Dermis blood vessel endothelial cell (primary cell): ENCODE results near the gene PRAC2. TPM values are rescaled to one million over a fixed set of nuclear protein-coding genes. Genes with fewer than 3 reads are reported as not detected.
A peak's percentile ranks its signal among the peaks of the same experiment; 100 is the strongest.

ENCODE experiments used
- DNase-seq: peaks from one replicate; pipeline ENCODE4 v3.0.0; 2010
- total RNA-seq: library from RNA; depleted of rRNA; stranded (reverse); fragments of >200 nt; gene quantifications from 2 replicates; pipeline ENCODE4 v1.2.3, GENCODE V29; 2014

The PRAC2 gene
- total RNA-seq, 1 donor from 2014 or later, result not detected

GRCh38 chr17:48720266-48721008 is 2.5 kb upstream of the PRAC2 start:
- DNase-seq, result no peak

DNA sequence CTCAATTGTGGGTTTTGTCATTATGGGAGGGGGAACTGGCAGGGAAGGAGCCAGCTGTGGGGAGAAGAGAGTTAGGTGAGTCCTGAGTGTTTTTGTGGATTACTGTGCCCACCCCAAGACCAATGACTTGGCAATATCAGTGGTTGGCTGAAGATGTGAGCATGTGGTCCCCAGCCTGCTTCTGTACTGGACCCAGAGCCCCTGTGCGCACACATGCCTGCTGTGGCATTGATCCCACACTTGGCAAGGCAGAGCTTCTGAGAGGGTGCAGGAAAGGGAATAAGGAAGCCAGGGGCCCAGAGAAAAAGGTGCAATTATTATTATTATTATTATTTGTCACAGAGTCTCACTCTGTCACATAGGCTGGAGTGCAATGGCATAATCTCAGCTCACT is 2.0 kb upstream of the PRAC2 start:
- no peak for DNase-seq

DNA sequence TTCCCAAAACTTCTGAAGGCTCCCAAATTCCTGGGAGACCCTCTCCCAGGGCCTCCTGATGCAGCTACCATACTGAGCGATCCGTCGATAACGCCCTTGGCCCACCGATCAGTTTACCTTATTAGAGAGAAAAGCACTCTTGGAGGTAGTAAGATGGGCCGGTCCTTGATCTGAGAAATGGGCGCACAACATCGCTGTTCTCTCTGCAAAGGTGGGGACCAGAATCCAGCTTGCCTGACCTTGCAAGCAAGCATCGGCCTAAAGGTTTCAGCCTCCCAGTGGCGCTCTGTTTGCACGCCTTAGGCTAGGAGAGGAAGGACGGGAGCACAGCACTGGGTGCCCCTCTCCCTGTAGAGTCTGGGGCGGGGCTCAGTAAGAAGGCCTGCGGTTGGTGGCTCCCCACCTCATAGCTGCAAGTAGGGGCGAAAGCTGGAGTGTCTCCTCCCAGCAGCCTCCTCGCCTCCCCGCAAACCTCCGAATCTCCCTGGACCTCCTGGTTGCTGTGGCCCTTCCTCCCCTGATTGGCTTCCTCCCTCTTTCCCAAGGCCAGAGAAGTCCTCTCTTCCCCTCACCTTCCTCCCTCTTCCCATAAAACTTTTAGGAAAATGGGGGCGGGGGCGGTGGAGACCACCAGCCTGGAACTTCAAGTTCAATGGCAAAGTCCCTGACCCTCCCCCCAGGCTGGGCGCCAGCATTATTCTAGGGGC is 631 bp upstream of the PRAC2 start, which contains the start of gene PRAC1:
PRAC1 (minus strand) TSS at position 318 of the 707 bp plus-strand sequence; CDS start at position 192, 126 bp downstream.
- DNase-seq, result no peak

GRCh38 chr17:48723423-48724250 is 652 bp downstream of the PRAC2 start:
- DNase-seq, result no peak

- peak; percentile 86 for DNase-seq
Measured at GRCh38 chr17:48724251-48725003, 1.4 kb downstream of the PRAC2 start.

DNA sequence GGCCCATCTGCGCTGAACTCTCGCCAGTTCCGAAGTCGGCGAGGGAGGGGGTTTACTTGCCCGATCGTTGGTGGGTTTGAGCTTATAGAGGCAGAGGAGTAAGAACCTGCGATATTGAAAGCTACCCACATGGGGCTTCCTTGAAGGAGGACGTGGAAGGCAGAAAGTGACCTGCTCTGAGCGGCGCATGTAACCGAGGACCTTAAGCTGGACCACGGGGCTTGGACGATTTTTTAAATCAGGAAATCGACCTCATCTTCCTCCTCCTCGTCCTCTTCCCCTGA is 2.0 kb downstream of the PRAC2 start:
- peak; percentile 12 for DNase-seq

- no peak for DNase-seq
Measured at GRCh38 chr17:48725288-48726064, 2.5 kb downstream of the PRAC2 start.

DNA sequence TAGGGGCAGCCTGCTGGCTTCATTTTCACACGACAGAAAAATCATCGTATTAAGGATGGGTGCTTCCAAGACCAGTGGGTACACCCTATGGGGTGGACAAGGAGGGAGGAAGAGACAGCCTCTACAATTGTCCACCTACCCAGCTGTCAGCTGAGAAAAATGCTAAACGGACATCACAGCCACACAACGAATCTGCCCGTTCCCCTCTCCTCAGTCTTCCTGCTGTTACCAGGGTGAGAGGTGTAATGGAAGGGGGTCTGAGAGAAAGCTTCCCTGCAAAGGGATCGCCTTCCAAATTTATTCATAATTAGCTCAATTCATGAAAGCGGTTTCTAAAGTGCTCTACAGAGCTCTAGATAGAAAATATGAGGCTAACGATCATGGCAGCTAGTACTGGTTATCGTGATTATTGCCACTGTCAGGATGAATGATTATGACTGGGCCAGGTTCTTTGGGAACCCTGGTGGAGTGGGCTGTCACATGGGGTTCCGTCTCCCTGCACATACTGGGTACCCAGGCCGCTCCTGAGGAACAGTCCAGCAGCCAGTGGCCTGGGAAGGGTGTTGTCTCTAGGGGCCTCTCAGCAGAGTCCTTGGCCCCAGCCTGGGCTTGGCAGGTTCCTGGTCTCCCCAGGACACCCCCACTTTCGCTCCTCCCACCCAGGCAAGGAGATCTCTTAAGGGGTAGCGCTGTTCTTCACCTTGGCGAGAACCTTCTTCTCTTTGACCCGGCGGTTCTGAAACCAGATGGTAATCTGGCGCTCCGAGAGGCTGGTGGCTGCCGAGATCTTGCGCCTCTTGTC is 3.3 kb downstream of the PRAC2 start:
- no peak for DNase-seq

GRCh38 chr17:48726916-48727286 is 3.9 kb downstream of the PRAC2 start:
- no peak for DNase-seq

DNA sequence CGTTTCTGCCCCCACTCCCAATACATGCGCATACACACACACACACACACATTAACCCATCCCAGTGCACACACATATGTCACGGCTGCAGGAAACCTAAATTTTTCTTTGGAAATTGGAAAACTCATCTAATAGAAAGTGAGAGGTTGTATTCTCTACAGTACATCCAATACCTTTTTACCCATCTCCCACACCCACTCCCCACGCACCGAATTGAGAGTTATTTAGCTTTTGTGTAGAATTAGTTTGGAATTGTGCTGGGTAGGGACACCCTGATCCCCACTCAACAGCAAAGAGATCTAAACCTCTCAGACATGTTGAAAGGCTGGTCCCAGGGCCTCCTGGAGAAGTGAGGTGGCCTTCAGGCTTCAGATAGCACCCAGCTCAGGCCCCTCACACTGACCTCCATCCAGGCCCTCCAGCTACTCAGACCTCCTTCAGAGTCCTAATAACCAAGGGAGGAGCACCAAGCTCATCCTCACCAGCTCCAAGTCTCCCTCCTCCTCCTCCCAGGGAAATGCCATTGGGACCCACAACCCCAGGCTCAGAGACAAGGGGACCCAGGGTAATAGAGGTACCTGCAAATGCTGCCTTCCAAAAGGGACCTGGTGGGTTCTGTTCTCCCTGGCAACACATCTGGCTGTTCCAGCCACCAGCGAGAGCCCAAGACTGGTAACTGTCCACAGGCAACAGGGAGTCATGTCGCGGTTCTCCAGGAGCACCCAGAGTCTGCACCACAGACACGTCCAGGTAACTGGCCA is 4.6 kb downstream of the PRAC2 start:
- DNase-seq, result no peak

DNA sequence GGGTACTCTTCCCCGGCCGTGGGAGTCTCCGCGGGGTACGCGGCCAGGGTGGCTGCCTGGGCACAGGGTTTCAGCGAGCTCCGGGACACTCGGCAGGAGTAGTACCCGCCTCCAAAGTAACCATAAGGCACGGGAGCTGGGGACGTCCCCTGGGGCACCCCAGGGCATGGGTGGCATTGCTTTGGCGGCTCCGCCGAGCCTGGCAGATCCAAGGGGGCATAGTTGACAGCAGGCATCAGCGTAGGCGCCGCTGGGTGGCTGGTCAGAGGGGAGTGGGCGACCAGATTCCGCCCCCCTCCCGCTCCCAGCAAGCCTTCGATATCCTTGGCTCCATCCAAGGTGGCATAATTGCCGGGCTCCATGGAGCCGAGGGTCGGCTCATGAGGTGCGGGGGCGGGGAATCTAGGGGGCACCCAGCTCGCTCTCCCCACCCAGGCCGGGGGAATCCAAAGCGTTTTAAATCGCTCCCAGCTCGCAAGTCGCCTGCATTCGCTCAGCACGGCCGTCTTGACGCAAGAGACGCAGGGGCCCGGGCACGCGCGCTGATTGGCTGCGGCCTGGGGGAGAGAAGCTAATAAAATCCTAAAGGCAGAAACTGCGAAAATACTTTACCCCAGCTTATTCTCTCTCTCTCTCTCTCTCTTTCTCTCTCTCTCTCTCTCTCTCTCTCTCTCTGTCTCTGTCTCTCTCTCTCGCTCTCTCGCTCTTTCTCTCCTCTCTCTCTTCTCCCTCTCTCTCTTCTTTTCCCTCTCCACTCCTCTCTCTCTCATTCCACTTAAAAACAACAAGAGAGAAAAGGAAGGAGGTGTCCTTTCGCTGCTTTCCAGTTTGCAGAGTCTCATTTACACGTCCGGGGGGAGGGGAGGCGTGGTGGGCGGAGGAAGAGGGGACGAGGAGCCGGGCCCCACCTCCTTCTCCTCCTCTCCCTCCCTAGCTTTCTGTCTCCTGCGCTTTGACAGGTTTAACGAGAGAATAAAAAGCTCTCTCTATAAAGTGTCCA is 5.5 kb downstream of the PRAC2 start, which contains the start of gene HOXB13:
HOXB13 (minus strand) TSS at position 519 of the 1,000 bp plus-strand sequence; CDS start at position 362, 157 bp downstream.
- DNase-seq, result peak; percentile 62

- DNase-seq, result no peak
Measured at GRCh38 chr17:48729335-48730239, 6.6 kb downstream of the PRAC2 start.

- no peak for DNase-seq
Measured at GRCh38 chr17:48730240-48730550, 7.2 kb downstream of the PRAC2 start.

GRCh38 chr17:48731355-48731754 is 8.4 kb downstream of the PRAC2 start:
- DNase-seq, result no peak

DNA sequence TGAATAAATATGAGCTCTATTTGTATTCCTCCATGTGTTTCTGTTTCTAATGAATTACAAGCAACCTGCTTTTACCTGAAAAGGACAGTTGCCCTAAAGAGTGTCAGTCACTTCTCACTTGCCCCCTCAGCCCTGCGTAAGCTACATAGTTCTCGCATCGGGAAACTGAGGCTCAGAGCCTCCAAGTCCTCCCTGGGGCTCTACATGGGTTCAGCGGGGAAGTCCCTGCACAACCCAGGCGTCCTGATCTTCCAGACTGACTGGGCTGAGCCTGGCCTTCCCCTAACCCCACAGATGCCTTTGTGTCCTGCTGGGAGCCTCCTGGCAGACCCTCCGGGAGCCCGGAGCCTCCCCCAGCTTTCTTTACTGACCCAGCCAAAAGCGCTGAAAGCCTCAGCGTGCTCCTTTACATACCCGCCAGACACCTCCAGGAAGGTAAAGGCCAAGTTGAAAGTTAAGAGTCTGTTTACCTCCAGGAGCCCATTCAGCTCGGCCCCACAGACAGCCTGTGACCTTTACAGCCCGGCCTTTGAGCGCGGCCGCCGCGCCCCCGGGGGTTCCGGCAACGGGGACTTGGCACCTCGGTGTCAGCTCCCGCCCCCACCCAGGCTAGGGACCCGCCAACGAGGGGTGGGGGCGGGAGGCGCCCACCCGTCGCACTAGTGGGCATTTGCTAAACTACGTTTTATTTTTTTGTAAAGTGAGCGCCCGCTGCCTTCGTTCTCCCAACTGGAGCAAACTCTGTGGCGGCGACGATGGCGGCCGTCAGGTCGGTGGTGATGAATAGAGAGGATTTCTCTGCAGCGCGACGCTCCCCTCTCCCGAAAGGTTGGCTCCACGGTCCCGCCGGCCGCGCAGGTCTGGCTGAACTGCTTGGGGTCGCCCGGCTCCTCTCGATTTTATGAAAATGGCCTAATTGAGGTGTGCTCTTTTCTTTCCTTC is 10.0 kb downstream of the PRAC2 start:
- no peak for DNase-seq

DNA sequence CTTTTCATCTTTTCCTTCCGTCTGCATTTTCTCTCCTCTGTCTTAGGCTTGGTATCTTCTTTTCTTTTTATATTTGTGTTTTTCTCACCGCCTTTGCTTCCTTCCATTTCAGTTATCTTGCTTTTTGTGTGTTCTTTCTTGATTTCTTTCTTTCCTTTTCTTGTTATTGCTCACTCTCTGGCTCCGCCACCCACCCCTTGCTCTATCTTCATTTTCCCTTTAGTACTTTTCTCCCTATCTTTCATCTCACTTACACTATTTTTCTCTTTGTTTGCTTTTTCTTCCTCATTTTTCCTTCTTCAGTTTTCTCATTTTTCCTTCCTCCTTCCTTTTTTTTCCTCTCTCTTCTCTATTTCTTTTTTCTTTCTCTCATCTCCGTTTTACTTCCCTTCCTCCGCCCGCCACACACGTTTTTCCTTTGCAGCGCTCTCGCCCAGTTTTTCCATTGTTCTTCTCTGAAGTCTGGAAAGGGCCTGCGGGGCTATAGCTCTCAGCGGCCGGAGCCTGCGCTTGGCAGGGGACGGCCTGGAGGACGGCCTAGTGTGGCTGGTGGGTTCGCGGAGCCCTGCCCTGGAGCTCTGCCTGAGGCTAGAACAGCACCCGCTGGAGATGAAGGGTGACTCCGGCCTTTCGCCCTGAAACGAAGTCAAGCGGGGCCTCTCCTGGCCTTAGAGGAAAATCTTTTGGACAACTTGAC is 10.8 kb downstream of the PRAC2 start:
- DNase-seq, result no peak
